ENCODE measurements around the gene CDRT15.
"Not testable (repeated sequence)": the region's sequence is repeated elsewhere in the genome, so short reads cannot be mapped to it uniquely, and the experiment has no call there.

The CDRT15 gene

GRCh38 chr17:14209215-14209614 is 27.4 kb downstream of the CDRT15 start:
- no peak for DNase-seq (ENCODE audit: low read depth, low spot score)
- H3K27ac ChIP-seq: no peak overlapping the region

- DNase-seq (ENCODE audit: low read depth, low spot score): no peak
- H3K27ac ChIP-seq: no peak overlapping the region
Measured at GRCh38 chr17:14207791-14208190, 28.9 kb downstream of the CDRT15 start.

GRCh38 chr17:14206891-14207290 is 29.8 kb downstream of the CDRT15 start:
- no peak overlapping the region for H3K27ac ChIP-seq
- no peak for DNase-seq (ENCODE audit: low read depth, low spot score)

GRCh38 chr17:14205992-14206461 is 30.6 kb downstream of the CDRT15 start:
- peak; percentile 94 for DNase-seq (ENCODE audit: low read depth, low spot score)

GRCh38 chr17:14205380-14205779 is 31.3 kb downstream of the CDRT15 start:
- no peak overlapping the region for H3K27ac ChIP-seq
- no peak for DNase-seq (ENCODE audit: low read depth, low spot score)

More at GRCh38 chr17:14205992-14206461, 30.6 kb downstream of the CDRT15 start:
- H3K27ac ChIP-seq: no peak overlapping the region

GRCh38 chr17:14204546-14204945 is 32.1 kb downstream of the CDRT15 start:
- DNase-seq (ENCODE audit: low read depth, low spot score): no peak
- no peak overlapping the region for H3K27ac ChIP-seq

- H3K27ac ChIP-seq: no peak overlapping the region
- no peak for DNase-seq (ENCODE audit: low read depth, low spot score)
Measured at GRCh38 chr17:14204084-14204483, 32.6 kb downstream of the CDRT15 start.

- DNase-seq (ENCODE audit: low read depth, low spot score): no peak
- H3K27ac ChIP-seq: no peak overlapping the region
Measured at GRCh38 chr17:14203388-14203787, 33.3 kb downstream of the CDRT15 start.

GRCh38 chr17:14202388-14203166 is 34.1 kb downstream of the CDRT15 start:
- no peak overlapping the region for H3K27ac ChIP-seq
- DNase-seq (ENCODE audit: low read depth, low spot score): no peak

GRCh38 chr17:14201988-14202380 is 34.7 kb downstream of the CDRT15 start:
- no peak for DNase-seq (ENCODE audit: low read depth, low spot score)
- H3K27ac ChIP-seq: no peak overlapping the region

- no peak for DNase-seq (ENCODE audit: low read depth, low spot score)
- no peak overlapping the region for H3K27ac ChIP-seq
Measured at GRCh38 chr17:14201021-14201987, 35.4 kb downstream of the CDRT15 start.

GRCh38 chr17:14200354-14200753 is 36.3 kb downstream of the CDRT15 start:
- no peak overlapping the region for H3K27ac ChIP-seq
- DNase-seq (ENCODE audit: low read depth, low spot score): no peak

GRCh38 chr17:14199601-14200000 is 37.1 kb downstream of the CDRT15 start:
- no peak for DNase-seq (ENCODE audit: low read depth, low spot score)
- H3K27ac ChIP-seq: no peak overlapping the region

- H3K27ac ChIP-seq: no peak overlapping the region
- DNase-seq (ENCODE audit: low read depth, low spot score): no peak
Measured at GRCh38 chr17:14198575-14198974, 38.1 kb downstream of the CDRT15 start.

- DNase-seq (ENCODE audit: low read depth, low spot score): no peak
- no peak overlapping the region for H3K27ac ChIP-seq
Measured at GRCh38 chr17:14198013-14198412, 38.6 kb downstream of the CDRT15 start.

GRCh38 chr17:14197586-14197985 is 39.1 kb downstream of the CDRT15 start:
- no peak overlapping the region for H3K27ac ChIP-seq
- DNase-seq (ENCODE audit: low read depth, low spot score): no peak

- no peak overlapping the region for H3K27ac ChIP-seq
- DNase-seq (ENCODE audit: low read depth, low spot score): no peak
Measured at GRCh38 chr17:14197057-14197456, 39.6 kb downstream of the CDRT15 start.

- DNase-seq (ENCODE audit: low read depth, low spot score): no peak
- no peak overlapping the region for H3K27ac ChIP-seq
Measured at GRCh38 chr17:14196377-14196997, 40.2 kb downstream of the CDRT15 start.

- not testable (repeated sequence) for DNase-seq (ENCODE audit: low read depth, low spot score); H3K27ac ChIP-seq
Measured at GRCh38 chr17:14192636-14193344, 43.9 kb downstream of the CDRT15 start.

GRCh38 chr17:14192039-14192438 is 44.6 kb downstream of the CDRT15 start:
- H3K27ac ChIP-seq; DNase-seq (ENCODE audit: low read depth, low spot score): not testable (repeated sequence)
